NCI-H187 (cell line): ENCODE data around the gene RABGGTA.

Source experiments
- DNase-seq, 2 experiments: peaks; one replicate each; lab custom pipeline; 2025; lab: John Stamatoyannopoulos, UW

The RABGGTA gene

GRCh38 chr14:24271134-24271833 is at the start of gene RABGGTA:
Gene RABGGTA, minus strand, starts transcription at chr14:24271597. Its CDS starts 482 bp downstream, at chr14:24271115.
- peak; percentile 53 to 85 for DNase-seq

GRCh38 chr14:24317141-24317928 is 45.9 kb upstream of the RABGGTA start:
- DNase-seq = no peak

- no peak for DNase-seq
Observed at GRCh38 chr14:24316597-24316950, 45.2 kb upstream of the RABGGTA start.

GRCh38 chr14:24315807-24316596 is 44.6 kb upstream of the RABGGTA start:
- DNase-seq = no peak

DNA sequence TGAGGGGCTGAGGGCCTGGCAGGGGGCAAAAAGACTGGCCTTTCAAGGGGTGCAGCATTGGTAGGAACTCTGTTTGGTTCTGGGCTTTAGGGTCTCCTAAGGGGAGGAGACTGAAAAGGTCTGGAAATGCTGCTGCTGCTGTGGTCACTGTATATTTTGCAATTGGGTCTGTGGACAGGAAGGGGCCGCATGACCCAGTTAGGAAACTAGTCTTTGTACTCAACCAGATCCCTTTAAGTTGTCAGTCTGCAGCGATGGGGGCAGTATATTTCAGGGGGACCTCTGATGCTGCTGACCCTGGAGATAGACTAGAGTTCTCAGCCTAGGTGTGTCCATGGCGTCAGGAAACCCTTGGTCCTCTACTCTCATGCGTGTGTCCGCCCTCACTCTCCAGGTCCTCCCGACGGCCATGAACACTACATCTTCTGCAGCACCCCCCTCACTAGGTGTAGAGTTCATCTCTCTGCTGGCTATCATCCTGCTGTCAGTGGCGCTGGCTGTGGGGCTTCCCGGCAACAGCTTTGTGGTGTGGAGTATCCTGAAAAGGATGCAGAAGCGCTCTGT is 43.9 kb upstream of the RABGGTA start:
- DNase-seq = no peak

GRCh38 chr14:24314377-24315193 is 43.2 kb upstream of the RABGGTA start:
- DNase-seq = no peak

GRCh38 chr14:24313913-24314312 is 42.5 kb upstream of the RABGGTA start:
- no peak for DNase-seq

- no peak for DNase-seq
Observed at GRCh38 chr14:24312736-24313507, 41.5 kb upstream of the RABGGTA start.

- DNase-seq = no peak
Observed at GRCh38 chr14:24311837-24312615, 40.6 kb upstream of the RABGGTA start.

DNA sequence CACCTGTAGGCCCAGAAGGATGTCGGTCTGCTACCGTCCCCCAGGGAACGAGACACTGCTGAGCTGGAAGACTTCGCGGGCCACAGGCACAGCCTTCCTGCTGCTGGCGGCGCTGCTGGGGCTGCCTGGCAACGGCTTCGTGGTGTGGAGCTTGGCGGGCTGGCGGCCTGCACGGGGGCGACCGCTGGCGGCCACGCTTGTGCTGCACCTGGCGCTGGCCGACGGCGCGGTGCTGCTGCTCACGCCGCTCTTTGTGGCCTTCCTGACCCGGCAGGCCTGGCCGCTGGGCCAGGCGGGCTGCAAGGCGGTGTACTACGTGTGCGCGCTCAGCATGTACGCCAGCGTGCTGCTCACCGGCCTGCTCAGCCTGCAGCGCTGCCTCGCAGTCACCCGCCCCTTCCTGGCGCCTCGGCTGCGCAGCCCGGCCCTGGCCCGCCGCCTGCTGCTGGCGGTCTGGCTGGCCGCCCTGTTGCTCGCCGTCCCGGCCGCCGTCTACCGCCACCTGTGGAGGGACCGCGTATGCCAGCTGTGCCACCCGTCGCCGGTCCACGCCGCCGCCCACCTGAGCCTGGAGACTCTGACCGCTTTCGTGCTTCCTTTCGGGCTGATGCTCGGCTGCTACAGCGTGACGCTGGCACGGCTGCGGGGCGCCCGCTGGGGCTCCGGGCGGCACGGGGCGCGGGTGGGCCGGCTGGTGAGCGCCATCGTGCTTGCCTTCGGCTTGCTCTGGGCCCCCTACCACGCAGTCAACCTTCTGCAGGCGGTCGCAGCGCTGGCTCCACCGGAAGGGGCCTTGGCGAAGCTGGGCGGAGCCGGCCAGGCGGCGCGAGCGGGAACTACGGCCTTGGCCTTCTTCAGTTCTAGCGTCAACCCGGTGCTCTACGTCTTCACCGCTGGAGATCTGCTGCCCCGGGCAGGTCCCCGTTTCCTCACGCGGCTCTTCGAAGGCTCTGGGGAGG is 39.5 kb upstream of the RABGGTA start, which contains the start of gene LTB4R:
LTB4R (plus strand) TSS at position 857 of the 959 bp plus-strand sequence. CDS start 4,150 bp downstream, outside the sequence.
- DNase-seq = peak; percentile 61 to 66

DNA sequence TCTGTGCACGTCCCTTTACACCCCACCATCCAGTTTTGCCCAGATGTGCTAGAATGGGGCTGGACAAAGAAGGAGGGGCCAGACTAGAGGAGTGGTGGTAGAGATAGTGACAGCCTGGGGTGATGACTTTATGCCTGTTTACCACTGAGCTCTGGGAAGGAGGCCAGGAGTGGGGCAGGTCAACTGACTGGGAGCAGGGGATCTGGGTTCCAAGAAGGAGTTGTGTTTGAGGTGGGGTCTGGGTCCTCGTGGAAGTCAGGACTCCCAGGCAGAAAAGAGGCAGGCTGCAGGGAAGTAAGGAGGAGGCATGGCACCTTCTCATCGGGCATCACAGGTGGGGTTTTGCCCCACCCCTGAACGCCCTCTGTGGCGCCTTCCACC is 38.9 kb upstream of the RABGGTA start:
- no peak for DNase-seq

DNA sequence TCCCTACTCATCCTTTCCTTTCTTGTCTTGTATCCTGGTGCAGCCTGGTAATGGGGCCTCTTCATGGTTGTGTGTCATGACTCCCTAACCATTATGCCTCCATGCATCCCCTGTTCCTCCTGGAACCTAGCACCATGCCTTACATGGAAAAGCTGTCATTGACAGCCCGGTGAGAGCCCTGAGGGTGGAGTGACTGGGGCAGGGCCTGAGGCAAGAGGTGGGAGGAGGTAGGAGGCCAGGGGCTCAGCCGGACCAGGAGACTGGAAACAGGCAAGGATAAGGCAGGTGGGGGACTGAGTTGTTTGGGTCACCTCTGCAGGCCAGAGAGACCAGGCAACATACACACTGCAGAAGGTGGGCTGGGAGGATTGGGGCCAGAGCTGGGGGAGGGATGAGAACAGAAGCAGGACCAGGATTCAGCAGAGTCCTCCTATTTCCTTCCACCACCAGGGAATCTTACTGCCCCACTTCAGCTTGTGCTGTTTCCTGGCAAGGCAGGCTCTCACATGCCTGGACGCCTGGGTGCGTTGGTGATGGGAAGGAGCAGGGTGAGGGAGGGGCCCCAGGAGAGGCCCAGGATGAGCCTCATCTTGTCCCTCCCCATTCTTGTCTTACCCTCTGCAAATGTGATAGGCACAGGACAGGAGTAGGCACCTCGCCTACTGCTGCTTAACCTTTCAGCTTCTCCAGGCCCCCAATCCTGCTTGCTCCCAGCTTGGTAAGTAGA is 38.3 kb upstream of the RABGGTA start, which contains the start of gene LTB4R2:
LTB4R2 (plus strand) TSS at position 603 of the 727 bp plus-strand sequence. CDS start 525 bp downstream, outside the sequence.
- no peak for DNase-seq

DNA sequence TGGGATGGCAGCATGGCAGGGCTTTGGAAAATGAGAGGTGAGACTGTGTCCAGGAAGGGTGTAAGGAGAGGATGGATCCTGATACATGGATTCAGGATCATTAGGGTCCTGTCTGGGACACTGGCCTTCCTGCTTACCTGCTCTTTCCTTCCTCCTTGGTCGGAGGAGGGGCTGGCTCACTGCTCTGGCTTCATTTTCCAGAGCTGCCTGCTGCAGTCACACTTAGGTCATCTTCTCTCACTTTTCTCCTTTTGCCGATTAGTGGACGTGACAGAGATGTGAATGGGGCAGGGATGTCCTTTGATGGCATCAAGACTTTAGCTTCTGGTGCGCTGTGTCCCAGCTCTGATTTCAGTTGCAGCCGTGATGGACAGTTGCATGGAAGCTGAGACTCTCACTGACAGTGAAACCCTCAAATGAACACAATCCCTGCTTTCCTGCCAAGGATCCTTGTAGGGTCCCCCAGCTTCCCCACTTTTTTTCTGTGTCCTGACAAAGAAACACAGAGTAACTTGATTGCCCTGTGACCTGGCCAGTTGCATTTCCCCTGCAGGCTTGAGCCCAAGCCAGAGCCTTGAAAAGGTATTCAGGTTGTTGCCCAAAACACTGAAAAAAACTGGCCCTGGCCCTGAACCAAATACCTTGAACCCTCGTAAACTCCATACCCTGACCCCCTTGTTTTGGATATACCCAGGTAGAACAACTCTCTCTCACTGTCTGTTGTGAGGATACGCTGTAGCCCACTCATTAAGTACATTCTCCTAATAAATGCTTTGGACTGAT is 37.1 kb upstream of the RABGGTA start:
- DNase-seq = no peak

- DNase-seq = peak; percentile 10 to 26
Observed at GRCh38 chr14:24307575-24308341, 36.4 kb upstream of the RABGGTA start, which contains the start of gene CIDEB. Gene CIDEB, minus strand, starts transcription at chr14:24307977. Its CDS starts 119 bp downstream, at chr14:24307858.

GRCh38 chr14:24307156-24307574 is 35.8 kb upstream of the RABGGTA start:
- no peak for DNase-seq

DNA sequence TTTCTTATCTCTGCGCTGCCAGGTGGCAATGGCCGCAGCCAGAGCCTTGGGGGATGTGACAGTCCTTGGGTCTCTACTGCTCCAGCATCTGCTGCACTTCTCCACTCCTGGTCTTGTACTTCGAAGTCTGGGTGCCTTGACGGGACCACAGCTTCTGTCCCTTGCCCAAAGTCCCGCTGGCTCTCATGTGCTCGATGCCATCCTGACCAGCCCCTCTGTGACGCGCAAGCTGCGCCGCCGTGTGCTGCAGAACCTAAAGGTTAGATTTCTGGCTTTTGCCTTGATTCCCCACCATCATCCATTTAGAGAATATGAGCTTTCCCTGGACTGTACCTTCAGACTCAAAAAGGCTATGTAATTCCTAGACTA is 32.6 kb upstream of the RABGGTA start:
- no peak for DNase-seq
